ENCODE measurements around the gene ZFP36L1. TPM values are rescaled to one million over a fixed set of nuclear protein-coding genes. Genes with fewer than 3 reads are reported as not detected.

ZFP36L1 gene
- total RNA-seq, 1 experiment from 2014 or later = 426 TPM

DNA sequence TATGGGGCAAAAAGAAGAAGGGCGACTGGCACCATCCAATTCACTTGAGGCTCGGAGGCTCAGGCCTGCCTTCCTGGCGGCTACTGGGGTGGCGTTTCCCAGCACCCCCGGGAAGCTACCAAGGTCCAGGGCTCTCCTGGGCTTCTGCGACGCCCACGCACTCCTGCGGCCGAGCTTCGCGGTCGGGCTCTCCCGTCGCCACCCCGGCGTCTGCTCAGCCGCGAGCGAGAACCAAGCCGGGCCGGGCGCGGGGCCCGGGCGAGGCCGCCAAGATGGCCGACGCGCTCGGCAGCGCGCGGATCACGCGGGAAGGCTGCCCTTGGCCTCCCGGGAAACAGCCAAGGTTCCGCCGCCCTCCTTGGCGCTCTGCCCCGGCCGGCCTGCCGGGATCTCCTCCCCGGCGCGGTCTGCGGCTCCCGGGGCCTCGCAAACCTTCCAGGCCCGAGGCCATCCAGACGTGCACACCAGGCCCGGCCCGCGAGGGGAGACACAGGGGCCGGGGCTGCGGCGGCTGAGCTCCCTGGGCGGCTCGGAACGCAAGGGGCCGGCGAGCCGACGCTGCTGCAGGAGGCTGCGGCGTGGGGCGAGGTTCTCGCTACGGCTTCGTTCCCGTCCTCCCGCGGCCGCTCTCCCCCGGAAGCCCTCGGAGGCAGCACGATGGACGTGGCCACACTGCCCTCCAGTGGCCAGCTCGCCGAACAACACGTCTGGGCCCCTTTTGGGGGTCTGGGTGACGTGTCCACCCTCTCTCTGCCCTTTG is 23.5 kb upstream of the ZFP36L1 start:
- Mint-ChIP-seq H3K36me3 (ENCODE audit: insufficient read depth, unreplicated experiment) (peaks cover 6% of the 10 kb centered on the region), H3K27me3 (ENCODE audit: insufficient read depth, unreplicated experiment) (no peaks in the 10 kb centered on the region), H3K9me3 (ENCODE audit: unreplicated experiment) (no peaks in the 10 kb centered on the region), H3K27ac (ENCODE audit: low read depth, unreplicated experiment) (peak overlapping the region; percentile 88), H3K4me3 (ENCODE audit: unreplicated experiment) (peak overlapping the region; percentile 49), H3K4me1 (ENCODE audit: insufficient read depth, unreplicated experiment) (peaks cover 20% of the 10 kb centered on the region)
- CTCF ChIA-PET = interaction anchor here (0.6 to 6.9 kb wide), 40 partner anchors 9 to 933 kb away, joined by 3 to 128 read pairs (median 5); no protein-coding TSS in a partner anchor
- POLR2A ChIA-PET = interaction anchor here (0.7 to 7.6 kb wide), 29 partner anchors 9 to 882 kb away, joined by 3 to 90 read pairs (median 5); partner anchors contain the start of gene ZFP36L1
- no TSS peak for BruUV-seq (replicated peaks)
- TF ChIP-seq, protein P1, sequence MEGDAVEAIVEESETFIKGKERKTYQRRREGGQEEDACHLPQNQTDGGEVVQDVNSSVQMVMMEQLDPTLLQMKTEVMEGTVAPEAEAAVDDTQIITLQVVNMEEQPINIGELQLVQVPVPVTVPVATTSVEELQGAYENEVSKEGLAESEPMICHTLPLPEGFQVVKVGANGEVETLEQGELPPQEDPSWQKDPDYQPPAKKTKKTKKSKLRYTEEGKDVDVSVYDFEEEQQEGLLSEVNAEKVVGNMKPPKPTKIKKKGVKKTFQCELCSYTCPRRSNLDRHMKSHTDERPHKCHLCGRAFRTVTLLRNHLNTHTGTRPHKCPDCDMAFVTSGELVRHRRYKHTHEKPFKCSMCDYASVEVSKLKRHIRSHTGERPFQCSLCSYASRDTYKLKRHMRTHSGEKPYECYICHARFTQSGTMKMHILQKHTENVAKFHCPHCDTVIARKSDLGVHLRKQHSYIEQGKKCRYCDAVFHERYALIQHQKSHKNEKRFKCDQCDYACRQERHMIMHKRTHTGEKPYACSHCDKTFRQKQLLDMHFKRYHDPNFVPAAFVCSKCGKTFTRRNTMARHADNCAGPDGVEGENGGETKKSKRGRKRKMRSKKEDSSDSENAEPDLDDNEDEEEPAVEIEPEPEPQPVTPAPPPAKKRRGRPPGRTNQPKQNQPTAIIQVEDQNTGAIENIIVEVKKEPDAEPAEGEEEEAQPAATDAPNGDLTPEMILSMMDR (IDR thresholded peaks at IDR 0.05; ENCODE audit: unreplicated experiment) = peak; percentile 98
- peak; percentile 85 for DNase-seq (ENCODE audit: unreplicated experiment)
- intact Hi-C loops (cut with micrococcal nuclease) = loop anchor here (1.0 to 5.0 kb wide), 7 partner anchors 23 to 934 kb away; partner anchors contain the start of gene ZFP36L1

- Mint-ChIP-seq H3K9me3 (ENCODE audit: unreplicated experiment) (no peaks in the 10 kb centered on the region), H3K27ac (ENCODE audit: low read depth, unreplicated experiment) (peak overlapping the region; percentile 88), H3K36me3 (ENCODE audit: insufficient read depth, unreplicated experiment) (peaks cover 6% of the 10 kb centered on the region), H3K4me1 (ENCODE audit: insufficient read depth, unreplicated experiment) (peaks cover 20% of the 10 kb centered on the region), H3K27me3 (ENCODE audit: insufficient read depth, unreplicated experiment) (no peaks in the 10 kb centered on the region), H3K4me3 (ENCODE audit: unreplicated experiment) (peak overlapping the region; percentile 49)
- no TSS peak for BruUV-seq (replicated peaks)
- intact Hi-C loops (cut with micrococcal nuclease) = loop anchor here (1.0 to 5.0 kb wide), 7 partner anchors 22 to 933 kb away; partner anchors contain the start of gene ZFP36L1
- POLR2A ChIA-PET = interaction anchor here (0.6 to 7.6 kb wide), 25 partner anchors 9 to 881 kb away, joined by 3 to 90 read pairs (median 6); partner anchors contain the start of gene ZFP36L1
- TF ChIP-seq, protein P1 (IDR thresholded peaks at IDR 0.05; ENCODE audit: unreplicated experiment) = no peak
- CTCF ChIA-PET = interaction anchor here (0.6 to 6.9 kb wide), 21 partner anchors 9 to 932 kb away, joined by 3 to 128 read pairs (median 7); no protein-coding TSS in a partner anchor
- DNase-seq (ENCODE audit: unreplicated experiment) = no peak
Observed at GRCh38 chr14:68815298-68816182, 22.7 kb upstream of the ZFP36L1 start.

DNA sequence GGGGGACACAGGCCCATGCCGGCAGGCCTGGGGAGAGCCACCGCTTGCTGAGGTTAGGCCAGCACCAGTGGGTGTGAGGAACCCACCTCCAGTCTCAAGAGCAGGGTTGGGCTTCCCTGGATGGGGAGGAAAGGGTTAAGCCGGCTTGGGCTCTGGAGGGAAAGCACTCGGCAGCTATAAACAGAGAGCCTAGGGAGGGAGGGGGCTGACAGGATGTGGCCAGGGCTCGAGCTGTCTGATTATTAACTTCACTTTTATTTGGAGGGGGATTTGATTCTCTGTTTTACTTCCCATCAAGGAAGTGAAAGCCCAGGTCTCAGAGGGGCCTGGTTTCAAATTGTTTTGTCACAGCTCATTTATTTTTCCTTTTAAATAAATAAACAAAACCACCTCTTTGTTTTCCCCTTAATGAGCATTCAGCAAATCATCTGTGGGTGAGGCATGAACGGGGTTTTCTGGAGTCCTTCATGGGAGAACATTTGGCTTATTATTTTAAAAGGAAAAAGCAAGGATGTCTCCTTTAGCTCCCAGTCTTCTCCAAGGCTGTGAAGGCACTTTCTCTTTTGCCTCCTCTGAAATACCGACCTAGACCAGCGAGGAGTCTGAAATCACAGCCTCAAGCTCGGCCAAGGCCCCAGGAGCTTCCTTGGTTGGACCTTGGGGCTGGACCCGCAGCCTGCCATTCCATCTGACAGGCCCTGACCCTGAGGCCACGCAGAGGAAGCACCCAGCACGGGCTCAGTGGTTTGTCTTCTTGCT is 21.9 kb upstream of the ZFP36L1 start:
- ChIA-PET CTCF (interaction anchor here (0.5 to 6.9 kb wide), 14 partner anchors 8 to 895 kb away, joined by 3 to 128 read pairs (median 8); no protein-coding TSS in a partner anchor), POLR2A (interaction anchor here (0.6 to 7.6 kb wide), 15 partner anchors 13 to 929 kb away, joined by 3 to 90 read pairs (median 4); partner anchors contain the start of gene ZFP36L1)
- BruUV-seq (replicated peaks) = TSS peak; percentile 50
- Mint-ChIP-seq H3K4me3 (ENCODE audit: unreplicated experiment) (peak overlapping the region; percentile 49), H3K4me1 (ENCODE audit: insufficient read depth, unreplicated experiment) (peaks cover 20% of the 10 kb centered on the region), H3K27ac (ENCODE audit: low read depth, unreplicated experiment) (peak overlapping the region; percentile 88), H3K36me3 (ENCODE audit: insufficient read depth, unreplicated experiment) (peaks cover 6% of the 10 kb centered on the region), H3K27me3 (ENCODE audit: insufficient read depth, unreplicated experiment) (no peaks in the 10 kb centered on the region), H3K9me3 (ENCODE audit: unreplicated experiment) (no peaks in the 10 kb centered on the region)
- intact Hi-C loops (cut with micrococcal nuclease) = loop anchor here (5.0 kb wide), 1 partner anchor 672 kb away; no protein-coding TSS in a partner anchor
- no peak for DNase-seq (ENCODE audit: unreplicated experiment)
- TF ChIP-seq, protein P1 (IDR thresholded peaks at IDR 0.05; ENCODE audit: unreplicated experiment) = no peak

Measured in MCF 10A (cell line).